Measurements from ENCODE around the gene SCAPER.
"Not testable (repeated sequence)": the region's sequence is repeated elsewhere in the genome, so short reads cannot be mapped to it uniquely, and the experiment has no call there.

SCAPER gene

GRCh38 chr15:76335307-76336253 lies 569.6 kb downstream of the SCAPER start:
- DNase-seq: peak; percentile 20

- DNase-seq: no peak
These were observed 570.5 kb downstream of the SCAPER start for GRCh38 chr15:76334438-76335306.

- DNase-seq: peak; percentile 16
These were observed 571.3 kb downstream of the SCAPER start for GRCh38 chr15:76333720-76334437.

GRCh38 chr15:76333309-76333708 lies 571.8 kb downstream of the SCAPER start:
- no peak for DNase-seq

- DNase-seq: no peak
These were observed 572.3 kb downstream of the SCAPER start for GRCh38 chr15:76332796-76333195.

GRCh38 chr15:76330080-76330680 lies 575.0 kb downstream of the SCAPER start:
- DNase-seq: no peak

- no peak for DNase-seq
These were observed 576.2 kb downstream of the SCAPER start for GRCh38 chr15:76328958-76329357.

GRCh38 chr15:76328106-76328696 lies 576.9 kb downstream of the SCAPER start:
- DNase-seq: no peak

GRCh38 chr15:76327191-76328105 lies 577.7 kb downstream of the SCAPER start:
- no peak for DNase-seq

GRCh38 chr15:76325704-76326103 lies 579.4 kb downstream of the SCAPER start:
- no peak for DNase-seq

GRCh38 chr15:76324066-76324465 lies 581.1 kb downstream of the SCAPER start:
- DNase-seq: no peak

- DNase-seq: no peak
These were observed 583.5 kb downstream of the SCAPER start for GRCh38 chr15:76321602-76322001.

- DNase-seq: no peak
These were observed 584.0 kb downstream of the SCAPER start for GRCh38 chr15:76321171-76321570.

GRCh38 chr15:76320012-76320411 lies 585.1 kb downstream of the SCAPER start:
- no peak for DNase-seq

GRCh38 chr15:76313731-76314130 lies 591.4 kb downstream of the SCAPER start:
- no peak for DNase-seq

GRCh38 chr15:76313175-76313567 lies 592.0 kb downstream of the SCAPER start:
- not testable (repeated sequence) for DNase-seq

- DNase-seq: no peak
These were observed 592.5 kb downstream of the SCAPER start for GRCh38 chr15:76312540-76313174.

- peak; percentile 92 for DNase-seq
These were observed 593.8 kb downstream of the SCAPER start, which contains the start of gene ETFA for GRCh38 chr15:76311100-76311953. TSS of gene ETFA (minus strand) at chr15:76311469. CDS start at chr15:76311388, 81 bp downstream.

- peak; percentile 16 for DNase-seq
These were observed 594.6 kb downstream of the SCAPER start for GRCh38 chr15:76310475-76311099.
